C4-2B (cell line): ENCODE measurements around the gene PTPRN2.

Experiments
- ZFX ChIP-seq: fragments of 450-650 bp; IDR thresholded peaks from 2 replicates; pipeline ENCODE4 v1.6.1; 2017
- TF ChIP-seq, protein P1 (sequence below): fragments of 450-650 bp; conservative IDR thresholded peaks from 2 replicates; pipeline ENCODE4 v1.5.1; 2017; ENCODE audit warnings: mild to moderate bottlenecking

DNA sequence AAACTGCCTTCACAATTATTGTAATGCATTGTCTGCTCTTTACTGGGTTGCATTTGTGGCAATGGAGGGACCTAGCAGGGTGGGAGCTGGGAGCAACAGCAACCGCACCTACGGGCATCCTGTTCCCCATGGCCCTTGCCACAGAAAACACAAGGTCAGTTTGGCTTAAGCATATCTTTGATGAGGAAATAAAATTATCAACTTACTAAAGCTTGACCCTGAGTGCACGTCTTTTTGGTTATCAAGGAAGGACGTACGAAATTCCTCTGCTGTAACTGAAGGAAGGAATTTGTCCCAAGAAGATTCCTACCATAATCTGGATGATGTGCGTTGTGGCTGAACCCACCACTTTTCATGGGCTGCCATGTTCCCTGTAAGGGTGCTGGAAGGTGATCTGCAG is 19.9 kb upstream of the PTPRN2 start:
- TF ChIP-seq, protein P1, sequence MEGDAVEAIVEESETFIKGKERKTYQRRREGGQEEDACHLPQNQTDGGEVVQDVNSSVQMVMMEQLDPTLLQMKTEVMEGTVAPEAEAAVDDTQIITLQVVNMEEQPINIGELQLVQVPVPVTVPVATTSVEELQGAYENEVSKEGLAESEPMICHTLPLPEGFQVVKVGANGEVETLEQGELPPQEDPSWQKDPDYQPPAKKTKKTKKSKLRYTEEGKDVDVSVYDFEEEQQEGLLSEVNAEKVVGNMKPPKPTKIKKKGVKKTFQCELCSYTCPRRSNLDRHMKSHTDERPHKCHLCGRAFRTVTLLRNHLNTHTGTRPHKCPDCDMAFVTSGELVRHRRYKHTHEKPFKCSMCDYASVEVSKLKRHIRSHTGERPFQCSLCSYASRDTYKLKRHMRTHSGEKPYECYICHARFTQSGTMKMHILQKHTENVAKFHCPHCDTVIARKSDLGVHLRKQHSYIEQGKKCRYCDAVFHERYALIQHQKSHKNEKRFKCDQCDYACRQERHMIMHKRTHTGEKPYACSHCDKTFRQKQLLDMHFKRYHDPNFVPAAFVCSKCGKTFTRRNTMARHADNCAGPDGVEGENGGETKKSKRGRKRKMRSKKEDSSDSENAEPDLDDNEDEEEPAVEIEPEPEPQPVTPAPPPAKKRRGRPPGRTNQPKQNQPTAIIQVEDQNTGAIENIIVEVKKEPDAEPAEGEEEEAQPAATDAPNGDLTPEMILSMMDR, result no peak
- TF ChIP-seq ZFX, result no peak
